GM21529 (cell line): ENCODE data around the gene ATXN7.

Source experiments
- ATAC-seq: cut with Tn5 transposase; IDR thresholded peaks from one replicate; pipeline ENCODE4 v1.9.1; 2021; ENCODE audit not compliant: unreplicated experiment

Gene ATXN7

DNA sequence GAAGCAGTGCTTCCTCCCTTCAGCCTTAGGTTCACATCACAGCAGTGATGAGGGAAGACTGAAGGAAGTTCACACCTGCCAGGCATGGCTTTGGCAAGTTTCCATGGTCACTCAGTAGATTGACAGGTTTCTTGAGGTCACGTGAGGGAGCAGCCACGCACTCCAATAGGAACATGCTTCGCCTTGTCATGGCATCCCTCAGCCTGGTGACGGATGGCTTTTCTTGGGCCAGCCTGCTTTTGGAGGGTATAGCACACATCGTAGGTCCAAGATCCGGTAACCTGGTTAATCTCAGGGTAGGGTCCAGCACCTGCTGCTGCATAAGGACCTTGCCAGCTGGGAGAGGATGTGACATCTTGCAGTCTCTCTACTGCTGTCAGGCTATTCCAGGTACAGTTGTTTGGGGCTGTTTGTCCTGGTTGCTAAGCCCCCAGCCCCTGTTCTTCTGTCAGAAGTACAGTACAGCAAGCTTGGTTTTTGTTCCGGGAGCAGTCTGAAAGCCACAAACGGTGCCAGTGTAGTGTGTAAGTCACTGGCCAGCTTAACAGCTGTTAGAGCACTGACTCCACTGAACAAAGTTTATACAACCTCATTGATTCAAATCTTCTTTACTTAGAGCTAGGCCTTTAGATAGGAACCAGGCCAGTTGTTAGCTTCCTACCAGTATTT, 117.3 kb downstream of the ATXN7 start:
- no peak for ATAC-seq

DNA sequence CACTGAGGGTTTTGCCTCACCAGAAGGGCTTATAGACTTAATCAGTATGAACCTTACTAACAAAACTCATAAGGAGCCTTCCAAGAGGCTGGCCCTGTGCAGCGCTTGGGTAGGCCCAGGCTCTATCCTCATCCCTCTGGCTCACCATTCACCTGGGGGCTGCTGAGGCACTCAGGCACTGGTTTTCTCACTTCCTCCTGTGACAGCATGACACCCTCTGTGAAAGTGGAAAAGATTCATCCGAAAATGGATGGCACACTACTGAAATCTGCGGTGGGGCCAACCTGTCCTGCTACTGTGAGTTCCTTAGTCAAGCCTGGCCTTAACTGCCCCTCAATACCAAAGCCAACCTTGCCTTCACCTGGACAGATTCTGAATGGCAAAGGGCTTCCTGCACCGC, 118.3 kb downstream of the ATXN7 start:
- ATAC-seq: no peak

DNA sequence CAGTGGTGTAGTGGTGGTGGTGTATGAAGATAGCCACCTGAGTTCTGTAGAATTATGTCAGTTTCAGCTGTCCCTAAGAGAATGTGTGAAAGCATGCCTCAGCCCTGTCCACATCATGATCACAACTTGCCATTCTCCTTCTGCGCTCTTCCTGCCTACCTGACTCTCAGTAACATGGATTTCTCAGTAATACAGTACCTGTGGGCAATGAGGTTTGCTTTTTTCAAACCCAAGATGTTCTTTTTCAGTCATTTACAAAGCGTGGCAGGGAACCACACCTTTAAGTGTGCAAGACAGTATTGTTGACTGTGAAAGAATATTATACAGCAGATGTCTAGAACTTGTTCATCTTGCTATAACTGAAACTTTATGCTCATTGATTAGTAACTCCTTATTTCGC, 120.7 kb downstream of the ATXN7 start:
- ATAC-seq: no peak

GRCh38 chr3:63986146-63986545, 122.5 kb downstream of the ATXN7 start:
- ATAC-seq: no peak

- ATAC-seq: no peak
Measured at GRCh38 chr3:63986831-63987230, 123.2 kb downstream of the ATXN7 start.

DNA sequence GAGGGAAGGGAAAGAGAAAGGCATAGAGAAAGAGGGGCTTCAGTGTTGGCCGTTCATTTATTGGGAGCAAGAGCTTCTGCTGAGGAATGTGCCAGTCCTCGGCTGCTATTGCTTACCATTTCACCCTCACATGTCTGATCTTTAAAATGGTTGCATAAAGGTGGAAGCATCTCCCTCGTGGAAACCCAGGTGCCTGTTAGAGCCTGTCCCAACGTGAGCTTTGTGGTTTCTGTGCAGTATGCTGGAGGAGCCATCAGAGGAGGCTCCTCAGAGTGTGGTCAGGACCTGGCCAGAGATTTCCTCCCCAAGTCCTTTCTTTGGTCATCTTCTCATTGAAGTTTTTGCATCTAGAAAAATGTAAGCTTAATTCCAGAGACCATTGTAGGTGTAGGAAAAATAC, 125.3 kb downstream of the ATXN7 start:
- no peak for ATAC-seq

- ATAC-seq: no peak
Measured at GRCh38 chr3:63990204-63990603, 126.5 kb downstream of the ATXN7 start.

DNA sequence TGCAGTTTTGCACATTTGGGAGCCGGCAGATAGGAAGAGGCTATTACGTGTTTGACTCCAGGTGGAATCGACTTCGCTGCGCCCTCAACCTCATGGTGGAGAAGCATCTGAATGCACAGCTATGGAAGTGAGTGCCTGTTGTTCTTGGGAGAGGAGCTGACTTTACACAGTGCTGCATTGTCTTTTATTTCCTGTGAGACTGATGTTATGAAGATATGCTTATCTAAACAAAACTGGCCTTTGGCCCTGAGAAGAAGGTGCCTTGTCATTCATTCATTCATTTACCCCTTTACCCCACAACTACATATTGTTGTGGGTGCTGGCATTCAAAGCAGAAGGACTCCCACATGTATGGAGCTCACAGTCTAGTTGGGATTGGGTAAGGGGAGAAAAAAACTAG, 127.1 kb downstream of the ATXN7 start:
- no peak for ATAC-seq

DNA sequence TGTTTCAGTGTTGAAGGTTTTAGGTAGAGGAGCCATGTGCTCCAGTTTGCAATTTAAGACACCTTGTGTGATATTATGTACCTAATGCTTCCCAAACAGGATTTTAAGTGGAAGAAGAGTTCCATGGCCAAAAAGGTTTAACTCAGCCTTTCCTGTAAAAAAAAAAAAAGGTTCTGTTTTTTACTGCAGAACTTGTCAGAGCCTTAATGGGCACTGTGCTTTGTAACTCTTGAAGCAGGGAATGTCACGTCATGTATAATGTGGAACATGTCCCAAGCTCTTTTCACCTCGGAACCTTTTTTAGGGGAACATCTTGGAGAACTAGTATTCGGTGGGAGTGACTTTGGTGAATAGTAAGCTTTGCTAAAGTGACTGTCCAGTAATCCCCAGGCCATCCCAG, 128.0 kb downstream of the ATXN7 start:
- no peak for ATAC-seq

- ATAC-seq: no peak
Measured at GRCh38 chr3:63992516-63993209, 129.0 kb downstream of the ATXN7 start.

DNA sequence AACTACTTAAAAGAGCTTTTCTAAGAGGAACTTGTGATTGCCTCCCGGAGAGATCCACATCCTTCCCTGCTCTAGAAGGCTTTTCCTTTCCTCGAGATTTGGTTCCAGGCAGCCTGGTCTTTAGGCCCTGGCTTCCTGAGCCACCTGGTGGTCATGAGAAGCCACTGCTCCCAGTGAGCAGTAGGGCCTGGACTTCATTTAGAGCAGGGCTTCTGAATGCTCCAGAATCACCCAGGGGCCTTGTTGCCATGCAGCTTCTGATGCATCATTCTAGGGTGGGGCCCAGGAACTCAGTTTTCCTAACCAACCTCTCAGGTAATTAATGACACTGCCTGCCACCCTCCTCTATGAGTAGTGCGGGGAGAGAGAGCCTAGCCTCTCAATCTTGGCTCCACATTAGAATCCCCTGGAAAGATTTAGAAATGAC, 130.0 kb downstream of the ATXN7 start:
- ATAC-seq: peak; percentile 86

GRCh38 chr3:63995086-63995485, 131.4 kb downstream of the ATXN7 start:
- ATAC-seq: no peak

GRCh38 chr3:63998852-63999754, 135.4 kb downstream of the ATXN7 start:
- no peak for ATAC-seq

DNA sequence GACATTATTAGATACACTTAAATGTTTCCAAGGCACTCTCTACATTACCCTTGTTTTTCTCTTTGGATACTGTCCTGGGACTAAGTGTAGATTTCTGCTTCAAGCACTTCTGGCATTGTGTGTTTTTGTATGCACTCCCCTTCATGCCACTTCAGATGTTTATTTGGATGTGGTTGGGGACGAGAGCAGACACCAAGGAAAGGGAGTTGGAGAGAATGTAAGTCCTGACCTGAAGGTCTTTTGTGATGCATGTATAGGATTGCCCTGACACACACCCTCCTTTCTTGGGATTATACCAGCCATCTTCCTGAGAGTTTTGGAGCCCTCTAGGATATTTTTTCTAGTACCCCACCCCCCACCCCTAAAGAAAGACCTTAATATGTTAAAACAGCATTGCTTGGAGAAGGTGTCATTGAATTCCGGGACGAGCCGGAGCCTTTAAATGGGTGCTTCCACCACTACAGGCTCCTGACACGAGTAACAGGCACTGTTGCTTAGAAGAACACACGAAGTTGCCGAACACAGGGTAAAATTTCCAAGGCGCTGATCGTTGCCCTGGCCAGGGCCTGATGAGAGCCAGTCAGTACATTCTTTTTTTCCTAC, 136.9 kb downstream of the ATXN7 start:
- no peak for ATAC-seq

GRCh38 chr3:64002233-64002632, 138.6 kb downstream of the ATXN7 start:
- no peak for ATAC-seq

DNA sequence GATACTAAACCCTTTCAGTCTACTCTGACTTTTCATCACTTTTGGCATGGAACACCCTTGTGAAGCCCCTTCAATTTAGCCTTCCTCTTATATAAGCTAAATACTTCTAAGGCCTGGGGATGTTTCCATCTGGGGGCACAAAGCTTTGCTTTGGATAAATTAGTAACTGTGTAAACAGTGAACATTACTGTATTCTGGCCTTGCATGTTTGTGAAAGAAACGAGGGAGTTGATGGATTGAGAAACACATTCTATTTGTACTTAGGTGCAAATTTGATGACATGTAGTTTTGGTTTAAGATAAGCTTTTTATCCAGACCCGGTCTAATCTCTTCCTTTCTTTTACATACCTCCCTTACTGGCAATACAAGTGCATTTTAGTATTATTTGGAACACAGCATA, 139.9 kb downstream of the ATXN7 start:
- no peak for ATAC-seq

DNA sequence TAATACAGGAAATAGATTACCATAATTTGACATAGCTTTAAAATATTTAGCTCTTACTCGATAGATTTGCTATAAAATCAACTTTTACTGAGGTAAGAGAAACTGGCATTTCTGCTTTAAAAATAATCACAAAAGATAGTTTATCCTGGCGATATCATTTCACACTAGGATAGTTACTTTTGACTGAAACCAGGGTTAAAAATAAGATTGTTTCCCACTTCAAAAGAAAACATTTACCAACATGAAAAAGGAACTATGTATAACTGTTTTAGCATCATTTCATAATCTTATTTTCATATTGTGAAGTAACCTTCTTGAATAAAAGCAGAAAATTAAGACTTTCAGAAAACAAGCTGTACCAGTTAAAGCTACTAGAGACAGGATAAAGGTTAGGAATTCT, 144.3 kb downstream of the ATXN7 start:
- no peak for ATAC-seq

- no peak for ATAC-seq
Measured at GRCh38 chr3:64008487-64009351, 145.1 kb downstream of the ATXN7 start.

DNA sequence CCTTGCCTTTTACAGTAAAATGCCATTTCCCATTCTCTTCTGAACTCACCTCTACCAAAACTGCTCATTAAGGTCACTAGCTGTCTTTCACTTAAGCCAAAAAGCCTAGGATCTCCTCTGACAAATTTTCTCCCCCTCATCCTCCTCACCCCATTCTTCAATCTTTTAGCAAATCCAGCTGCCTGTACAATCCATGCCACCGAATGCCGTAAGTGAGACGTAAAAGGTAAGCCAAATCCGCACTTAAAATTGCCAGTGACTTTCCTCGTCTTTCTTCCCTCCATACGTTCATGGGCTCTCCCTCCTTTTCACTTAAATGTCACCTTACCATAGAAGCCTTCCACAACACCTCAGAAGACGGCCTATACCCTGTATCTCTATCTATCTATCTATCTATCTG, 145.9 kb downstream of the ATXN7 start:
- no peak for ATAC-seq

DNA sequence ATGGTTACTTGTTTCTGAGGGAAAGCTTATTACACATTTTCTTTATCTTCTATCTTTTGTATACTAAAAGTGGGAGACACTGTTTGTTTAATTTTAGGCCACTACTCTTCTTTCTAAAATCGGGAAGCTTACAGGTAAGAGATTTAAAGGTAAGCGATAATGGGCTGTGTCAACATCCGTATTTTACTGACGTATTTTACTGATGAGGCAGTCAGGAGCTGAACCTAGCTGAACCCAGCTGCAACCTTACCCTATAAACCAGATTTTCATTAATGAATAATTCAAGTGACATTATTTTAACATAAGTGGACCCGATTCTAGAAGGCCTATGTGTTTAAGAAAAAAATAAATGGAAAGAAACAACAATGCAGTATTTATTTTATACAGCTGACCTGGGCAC, 146.5 kb downstream of the ATXN7 start:
- ATAC-seq: no peak
